Pancreas (tissue), 10 donors: ENCODE measurements around the gene AKAP6. TPM values are rescaled to one million over a fixed set of nuclear protein-coding genes. Genes with fewer than 3 reads are reported as not detected.

Experiments
- ATAC-seq, 4 donors: fragments of 200-7000 bp; cut with Tn5 transposase; one replicate each; pipeline versions ENCODE4 v1.8.0 to v1.9.1; 2020; ENCODE audit warnings: mild to moderate bottlenecking in 4 of 4, moderate library complexity in 4 of 4
- DNase-seq, 6 donors: peaks; one replicate each; pipeline ENCODE4 v3.0.0-alpha.2; 2020
- FAIRE-seq: peaks from 2 replicates; lab custom pipeline; 2012; peaks lifted over from hg19 to GRCh38; lab: Jason Lieb, UNC
- H3K27ac ChIP-seq, 4 donors: fragments of 200-600 bp; sonication (generic); 1 replicate in 3 of 4; 2 replicates in 1 of 4; pipeline versions ENCODE4 v1.5.0 to v1.8.0; 2020
- H3K27me3 ChIP-seq, 4 donors: fragments of 200-600 bp; one replicate each; pipeline ENCODE4 v1.8.0; 2021
- H3K36me3 ChIP-seq, 3 donors: fragments of 200-600 bp; sonication (generic) in 1 of 3; one replicate each; pipeline versions ENCODE4 v1.5.0 to v1.8.0; 2020 to 2021
- H3K4me1 ChIP-seq, 3 donors: fragments of 200-600 bp; one replicate each; pipeline ENCODE4 v1.8.0; 2021
- H3K4me3 ChIP-seq, 4 donors: fragments of 200-600 bp; sonication (generic) in 2 of 4; one replicate each; pipeline versions ENCODE4 v1.5.0 to v1.8.0; 2020 to 2021
- H3K9me3 ChIP-seq, 4 donors: fragments of 200-600 bp; one replicate each; pipeline ENCODE4 v1.8.0; 2021
- CTCF ChIP-seq, 4 donors: fragments of 200-600 bp; sonication (generic) in 3 of 4; IDR thresholded peaks; one replicate each; pipeline versions ENCODE4 v1.5.0 to v1.8.0; 2021; ENCODE audit warnings: antibody characterized with exemption in 4 of 4
- WGBS, 2 donors: extraction: QIAGEN DNeasy Blood & Tissue Kit; methylation state at CpG; one replicate each; pipeline ENCODE4 v1.1.7; 2013; 5-methylcytosine and 5-hydroxymethylcytosine counted together
- intact Hi-C, 3 donors: fragments of 100-400 bp; cut with DNase I; formaldehyde crosslinking; loops; one replicate each; pipeline versions ENCODE4 v1.11.1 to v1.14.2; 2022
- polyA plus RNA-seq, 2 donors: library from polyadenylated mRNA; stranded (reverse); fragments of 200-250 nt; gene quantifications; one replicate each; pipeline ENCODE4 v1.2.3, GENCODE V29; 2013
- total RNA-seq, 6 donors: library from RNA; stranded (reverse); fragmentation: NEBNext Ultra II Directional in 4 of 6; extraction: Animal tissue kit (Norgen Biotek cat#: 25700) in 4 of 6; gene quantifications; one replicate each; pipeline versions ENCODE4 v1.2.1 to v1.2.4, GENCODE V29; 2021 to 2023
- donor health status: healthy with polysubstance abuse.
- donor health status: DM: no; HTN: no; CAD: no; lungs with moderate emphysema.
- donor health status: DM: no; HTN: no; CAD: no.
- donor health status: control.
- donor health status: control.
- donor health status: Bipolar disorder and iron deficiency.
- donor health status: DM: yes; HTN: yes; CAD: no.
- donor health status: DM: no; HTN: no; CAD: no.
- donor health status: DM: no; HTN: no; CAD: no.
- donor health status: DM: yes; HTN: yes; CAD: no.

AKAP6 gene
- total and polyA plus RNA-seq, 8 donors = 0.34 to 2.2 (median 1.8) TPM

GRCh38 chr14:32303865-32304264 lies 25.2 kb upstream of the AKAP6 start:
- intact Hi-C loops = no loop called here
- FAIRE-seq (no peak), DNase-seq (no peak), ATAC-seq (no peak)
- H3K36me3 ChIP-seq = no peaks in the 10 kb centered on the region
- no peak overlapping the region for H3K4me3 ChIP-seq
- H3K27ac ChIP-seq = no peak overlapping the region
- H3K9me3 ChIP-seq = no peaks in the 10 kb centered on the region
- peaks cover 0 to 9% (median 7%) of the 10 kb centered on the region in 3 donors for H3K4me1 ChIP-seq
- TF ChIP-seq CTCF (IDR thresholded peaks at IDR 0.05) = no peak
- no peaks in the 10 kb centered on the region for H3K27me3 ChIP-seq

- H3K36me3 ChIP-seq = no peaks in the 10 kb centered on the region
- DNase-seq (no peak), FAIRE-seq (no peak), ATAC-seq (peak in 1 of 4 donors; percentile 7)
- no peak for TF ChIP-seq CTCF (IDR thresholded peaks at IDR 0.05)
- H3K9me3 ChIP-seq = no peaks in the 10 kb centered on the region
- intact Hi-C loops = no loop called here
- no peak overlapping the region for H3K27ac ChIP-seq
- no peak overlapping the region for H3K4me3 ChIP-seq
- 47 to 48% methylated on average over 3 of the region's 3 CpGs for WGBS, 2 donors
- no peaks in the 10 kb centered on the region for H3K27me3 ChIP-seq
- peaks cover 0 to 9% (median 7%) of the 10 kb centered on the region in 3 donors for H3K4me1 ChIP-seq
These were observed 24.8 kb upstream of the AKAP6 start for GRCh38 chr14:32304296-32304695.

- ATAC-seq = no peak
- no peaks in the 10 kb centered on the region for H3K27me3 ChIP-seq
- no peak for DNase-seq
- H3K4me1 ChIP-seq = peaks cover 0 to 9% (median 2%) of the 10 kb centered on the region in 3 donors
- H3K27ac ChIP-seq = no peak overlapping the region
- intact Hi-C loops = no loop called here
- TF ChIP-seq CTCF (IDR thresholded peaks at IDR 0.05) = no peak
- no peak for FAIRE-seq
- 92 to 96% methylated on average over 3 of the region's 3 CpGs for WGBS, 2 donors
- no peaks in the 10 kb centered on the region for H3K9me3 ChIP-seq
- H3K4me3 ChIP-seq = no peak overlapping the region
- no peaks in the 10 kb centered on the region for H3K36me3 ChIP-seq
These were observed 22.5 kb upstream of the AKAP6 start for GRCh38 chr14:32306549-32306948.

- Histone ChIP-seq H3K9me3 (no peaks in the 10 kb centered on the region), H3K4me3 (no peak overlapping the region), H3K27ac (peak overlapping the region in 2 of 4 donors; percentile 23 to 32), H3K27me3 (no peaks in the 10 kb centered on the region), H3K36me3 (no peaks in the 10 kb centered on the region), H3K4me1 (peaks cover 0 to 9% (median 0%) of the 10 kb centered on the region in 3 donors)
- TF ChIP-seq CTCF (IDR thresholded peaks at IDR 0.05) = no peak
- 29 to 51% methylated on average over 3 of the region's 3 CpGs for WGBS, 2 donors
- FAIRE-seq (no peak), ATAC-seq (peak; percentile 79 to 92 (median 88)), DNase-seq (peak in 2 of 6 donors; percentile 14 to 21)
- intact Hi-C loops = no loop called here
These were observed 21.1 kb upstream of the AKAP6 start for GRCh38 chr14:32307881-32308582.

- ATAC-seq (no peak), FAIRE-seq (no peak), DNase-seq (no peak)
- Histone ChIP-seq H3K4me3 (no peak overlapping the region), H3K36me3 (no peaks in the 10 kb centered on the region), H3K9me3 (no peaks in the 10 kb centered on the region), H3K27me3 (no peaks in the 10 kb centered on the region), H3K27ac (no peak overlapping the region), H3K4me1 (peaks cover 0 to 9% (median 0%) of the 10 kb centered on the region in 3 donors)
- intact Hi-C loops = no loop called here
- no peak for TF ChIP-seq CTCF (IDR thresholded peaks at IDR 0.05)
These were observed 18.2 kb upstream of the AKAP6 start for GRCh38 chr14:32310876-32311275.
